ENCODE data around the gene ZPBP2. TPM values are rescaled to one million over a fixed set of nuclear protein-coding genes. Genes with fewer than 3 reads are reported as not detected.

ZPBP2 gene
- total and polyA plus RNA-seq, 2 of the 13 experiments (the other 11 are each of a cell fraction or from before 2014, with no cell fraction given): not detected

DNA sequence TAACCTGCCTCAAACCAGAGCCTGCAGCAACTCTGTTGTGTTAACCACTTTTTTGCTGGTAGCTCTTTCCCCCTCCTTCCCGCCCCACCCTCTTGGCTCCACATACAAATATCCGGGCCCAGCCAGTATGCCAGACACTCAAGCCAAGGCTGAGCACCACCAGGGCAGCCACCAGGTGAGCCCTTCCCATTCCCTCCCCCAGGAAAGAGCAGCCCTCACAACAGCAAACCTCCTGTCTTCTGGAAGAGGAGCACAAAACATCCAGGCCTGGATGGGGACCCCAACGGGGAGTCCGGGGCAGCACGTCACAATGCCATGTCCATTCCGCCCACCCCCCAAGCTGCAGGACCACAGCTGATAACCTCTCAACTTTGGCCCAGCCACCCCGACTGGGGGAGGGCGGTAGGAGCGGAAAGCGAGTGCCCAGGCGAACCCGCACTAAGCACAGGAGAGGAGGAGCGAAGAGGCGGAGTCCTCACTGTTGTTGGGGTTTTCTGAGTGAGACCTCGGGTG, 58.6 kb downstream of the ZPBP2 start (continued):
- no peak for TF ChIP-seq MAZ (IDR thresholded peaks at IDR 0.05; ENCODE audit: borderline replicate concordance, low read depth, low read length)
- TF ChIP-seq MAZ (CRISPR knock-in tag; IDR thresholded peaks at IDR 0.05; ENCODE audit: low read depth): peak; percentile 51; the same call in 1 of the 2 replicates
- TF ChIP-seq HIVEP1 (CRISPR knock-in tag; IDR thresholded peaks at IDR 0.05): peak; percentile 32; the same call in 1 of the 2 replicates
- TF ChIP-seq, protein P1, sequence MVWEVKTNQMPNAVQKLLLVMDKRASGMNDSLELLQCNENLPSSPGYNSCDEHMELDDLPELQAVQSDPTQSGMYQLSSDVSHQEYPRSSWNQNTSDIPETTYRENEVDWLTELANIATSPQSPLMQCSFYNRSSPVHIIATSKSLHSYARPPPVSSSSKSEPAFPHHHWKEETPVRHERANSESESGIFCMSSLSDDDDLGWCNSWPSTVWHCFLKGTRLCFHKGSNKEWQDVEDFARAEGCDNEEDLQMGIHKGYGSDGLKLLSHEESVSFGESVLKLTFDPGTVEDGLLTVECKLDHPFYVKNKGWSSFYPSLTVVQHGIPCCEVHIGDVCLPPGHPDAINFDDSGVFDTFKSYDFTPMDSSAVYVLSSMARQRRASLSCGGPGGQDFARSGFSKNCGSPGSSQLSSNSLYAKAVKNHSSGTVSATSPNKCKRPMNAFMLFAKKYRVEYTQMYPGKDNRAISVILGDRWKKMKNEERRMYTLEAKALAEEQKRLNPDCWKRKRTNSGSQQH (CRISPR knock-in tag; IDR thresholded peaks at IDR 0.05; ENCODE audit: low read depth): peak; percentile 62; the same call in 1 of the 2 replicates
- peak; percentile 50; the same call in 1 of the 2 replicates for TF ChIP-seq MEIS1 (CRISPR knock-in tag; IDR thresholded peaks at IDR 0.05; ENCODE audit: borderline replicate concordance)
- TF ChIP-seq, protein P2, sequence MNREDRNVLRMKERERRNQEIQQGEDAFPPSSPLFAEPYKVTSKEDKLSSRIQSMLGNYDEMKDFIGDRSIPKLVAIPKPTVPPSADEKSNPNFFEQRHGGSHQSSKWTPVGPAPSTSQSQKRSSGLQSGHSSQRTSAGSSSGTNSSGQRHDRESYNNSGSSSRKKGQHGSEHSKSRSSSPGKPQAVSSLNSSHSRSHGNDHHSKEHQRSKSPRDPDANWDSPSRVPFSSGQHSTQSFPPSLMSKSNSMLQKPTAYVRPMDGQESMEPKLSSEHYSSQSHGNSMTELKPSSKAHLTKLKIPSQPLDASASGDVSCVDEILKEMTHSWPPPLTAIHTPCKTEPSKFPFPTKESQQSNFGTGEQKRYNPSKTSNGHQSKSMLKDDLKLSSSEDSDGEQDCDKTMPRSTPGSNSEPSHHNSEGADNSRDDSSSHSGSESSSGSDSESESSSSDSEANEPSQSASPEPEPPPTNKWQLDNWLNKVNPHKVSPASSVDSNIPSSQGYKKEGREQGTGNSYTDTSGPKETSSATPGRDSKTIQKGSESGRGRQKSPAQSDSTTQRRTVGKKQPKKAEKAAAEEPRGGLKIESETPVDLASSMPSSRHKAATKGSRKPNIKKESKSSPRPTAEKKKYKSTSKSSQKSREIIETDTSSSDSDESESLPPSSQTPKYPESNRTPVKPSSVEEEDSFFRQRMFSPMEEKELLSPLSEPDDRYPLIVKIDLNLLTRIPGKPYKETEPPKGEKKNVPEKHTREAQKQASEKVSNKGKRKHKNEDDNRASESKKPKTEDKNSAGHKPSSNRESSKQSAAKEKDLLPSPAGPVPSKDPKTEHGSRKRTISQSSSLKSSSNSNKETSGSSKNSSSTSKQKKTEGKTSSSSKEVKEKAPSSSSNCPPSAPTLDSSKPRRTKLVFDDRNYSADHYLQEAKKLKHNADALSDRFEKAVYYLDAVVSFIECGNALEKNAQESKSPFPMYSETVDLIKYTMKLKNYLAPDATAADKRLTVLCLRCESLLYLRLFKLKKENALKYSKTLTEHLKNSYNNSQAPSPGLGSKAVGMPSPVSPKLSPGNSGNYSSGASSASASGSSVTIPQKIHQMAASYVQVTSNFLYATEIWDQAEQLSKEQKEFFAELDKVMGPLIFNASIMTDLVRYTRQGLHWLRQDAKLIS (CRISPR knock-in tag; IDR thresholded peaks at IDR 0.05): no peak
- peak; percentile 95 for TF ChIP-seq RXRB (CRISPR knock-in tag; IDR thresholded peaks at IDR 0.05; ENCODE audit: borderline replicate concordance)
- TF ChIP-seq ZNF329 (CRISPR knock-in tag; IDR thresholded peaks at IDR 0.05; ENCODE audit: low read depth): 0 out of 2 replicates have a peak, but pooled peaks have one; percentile 43
- no peak for TF ChIP-seq GABPA (IDR thresholded peaks at IDR 0.05; ENCODE audit: low read depth, low read length)
- peak; percentile 45 for TF ChIP-seq GABPA (CRISPR knock-in tag; IDR thresholded peaks at IDR 0.05; ENCODE audit: low read depth)
- TF ChIP-seq ZNF546 (CRISPR knock-in tag; conservative IDR thresholded peaks at IDR 0.05): peak; percentile 54; the same call in 1 of the 2 replicates
- peak; percentile 50; the same call in 1 of the 2 replicates for TF ChIP-seq HDAC2 (CRISPR knock-in tag; IDR thresholded peaks at IDR 0.05)
- TF ChIP-seq ZNF670 (CRISPR knock-in tag; IDR thresholded peaks at IDR 0.05; ENCODE audit: borderline replicate concordance): peak; percentile 68; the same call in 1 of the 2 replicates
- no peak for TF ChIP-seq SNRNP70 (IDR thresholded peaks at IDR 0.05; ENCODE audit: low read depth, low read length)
- TF ChIP-seq, protein P3, sequence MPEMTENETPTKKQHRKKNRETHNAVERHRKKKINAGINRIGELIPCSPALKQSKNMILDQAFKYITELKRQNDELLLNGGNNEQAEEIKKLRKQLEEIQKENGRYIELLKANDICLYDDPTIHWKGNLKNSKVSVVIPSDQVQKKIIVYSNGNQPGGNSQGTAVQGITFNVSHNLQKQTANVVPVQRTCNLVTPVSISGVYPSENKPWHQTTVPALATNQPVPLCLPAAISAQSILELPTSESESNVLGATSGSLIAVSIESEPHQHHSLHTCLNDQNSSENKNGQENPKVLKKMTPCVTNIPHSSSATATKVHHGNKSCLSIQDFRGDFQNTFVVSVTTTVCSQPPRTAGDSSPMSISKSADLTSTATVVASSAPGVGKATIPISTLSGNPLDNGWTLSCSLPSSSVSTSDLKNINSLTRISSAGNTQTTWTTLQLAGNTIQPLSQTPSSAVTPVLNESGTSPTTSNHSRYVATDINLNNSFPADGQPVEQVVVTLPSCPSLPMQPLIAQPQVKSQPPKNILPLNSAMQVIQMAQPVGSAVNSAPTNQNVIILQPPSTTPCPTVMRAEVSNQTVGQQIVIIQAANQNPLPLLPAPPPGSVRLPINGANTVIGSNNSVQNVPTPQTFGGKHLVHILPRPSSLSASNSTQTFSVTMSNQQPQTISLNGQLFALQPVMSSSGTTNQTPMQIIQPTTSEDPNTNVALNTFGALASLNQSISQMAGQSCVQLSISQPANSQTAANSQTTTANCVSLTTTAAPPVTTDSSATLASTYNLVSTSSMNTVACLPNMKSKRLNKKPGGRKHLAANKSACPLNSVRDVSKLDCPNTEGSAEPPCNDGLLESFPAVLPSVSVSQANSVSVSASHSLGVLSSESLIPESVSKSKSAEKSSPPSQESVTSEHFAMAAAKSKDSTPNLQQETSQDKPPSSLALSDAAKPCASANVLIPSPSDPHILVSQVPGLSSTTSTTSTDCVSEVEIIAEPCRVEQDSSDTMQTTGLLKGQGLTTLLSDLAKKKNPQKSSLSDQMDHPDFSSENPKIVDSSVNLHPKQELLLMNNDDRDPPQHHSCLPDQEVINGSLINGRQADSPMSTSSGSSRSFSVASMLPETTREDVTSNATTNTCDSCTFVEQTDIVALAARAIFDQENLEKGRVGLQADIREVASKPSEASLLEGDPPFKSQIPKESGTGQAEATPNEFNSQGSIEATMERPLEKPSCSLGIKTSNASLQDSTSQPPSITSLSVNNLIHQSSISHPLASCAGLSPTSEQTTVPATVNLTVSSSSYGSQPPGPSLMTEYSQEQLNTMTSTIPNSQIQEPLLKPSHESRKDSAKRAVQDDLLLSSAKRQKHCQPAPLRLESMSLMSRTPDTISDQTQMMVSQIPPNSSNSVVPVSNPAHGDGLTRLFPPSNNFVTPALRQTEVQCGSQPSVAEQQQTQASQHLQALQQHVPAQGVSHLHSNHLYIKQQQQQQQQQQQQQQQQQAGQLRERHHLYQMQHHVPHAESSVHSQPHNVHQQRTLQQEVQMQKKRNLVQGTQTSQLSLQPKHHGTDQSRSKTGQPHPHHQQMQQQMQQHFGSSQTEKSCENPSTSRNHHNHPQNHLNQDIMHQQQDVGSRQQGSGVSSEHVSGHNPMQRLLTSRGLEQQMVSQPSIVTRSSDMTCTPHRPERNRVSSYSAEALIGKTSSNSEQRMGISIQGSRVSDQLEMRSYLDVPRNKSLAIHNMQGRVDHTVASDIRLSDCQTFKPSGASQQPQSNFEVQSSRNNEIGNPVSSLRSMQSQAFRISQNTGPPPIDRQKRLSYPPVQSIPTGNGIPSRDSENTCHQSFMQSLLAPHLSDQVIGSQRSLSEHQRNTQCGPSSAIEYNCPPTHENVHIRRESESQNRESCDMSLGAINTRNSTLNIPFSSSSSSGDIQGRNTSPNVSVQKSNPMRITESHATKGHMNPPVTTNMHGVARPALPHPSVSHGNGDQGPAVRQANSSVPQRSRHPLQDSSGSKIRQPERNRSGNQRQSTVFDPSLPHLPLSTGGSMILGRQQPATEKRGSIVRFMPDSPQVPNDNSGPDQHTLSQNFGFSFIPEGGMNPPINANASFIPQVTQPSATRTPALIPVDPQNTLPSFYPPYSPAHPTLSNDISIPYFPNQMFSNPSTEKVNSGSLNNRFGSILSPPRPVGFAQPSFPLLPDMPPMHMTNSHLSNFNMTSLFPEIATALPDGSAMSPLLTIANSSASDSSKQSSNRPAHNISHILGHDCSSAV (CRISPR knock-in tag; IDR thresholded peaks at IDR 0.05; ENCODE audit: borderline replicate concordance): peak; percentile 84; the same call in 1 of the 2 replicates
- 0 out of 2 replicates have a peak, but pooled peaks have one; percentile 23 for TF ChIP-seq MTA1 (CRISPR knock-in tag; IDR thresholded peaks at IDR 0.05; ENCODE audit: borderline replicate concordance)
